ENCODE results near the gene REV3L. TPM values are rescaled to one million over a fixed set of nuclear protein-coding genes. Genes with fewer than 3 reads are reported as not detected.

Gene REV3L
- polyA plus RNA-seq, 2 of the 4 experiments (the other 2 are of a cell fraction): 4.1 to 12.4 TPM

- Histone ChIP-seq H3K9me3 (no peaks in the 10 kb centered on the region), H3K4me1 (peaks cover 26% of the 10 kb centered on the region; the same call in 2 of the 3 replicates), H3K27ac (no peak overlapping the region), H3K4me3 (no peak overlapping the region), H3K4me2 (no peak overlapping the region)
- WGBS (ENCODE audit: missing lambda C conversion rate): 87% methylated on average over 3 of the region's 3 CpGs
- DNase-seq (ENCODE audit: low read depth in 1 of 2, low spot score in 1 of 2): no peak
- no peak for ATAC-seq
- no peak for FAIRE-seq
- POLR2A ChIA-PET: no interaction called here
- CTCF ChIA-PET: no interaction called here
- TF ChIP-seq, protein P1, sequence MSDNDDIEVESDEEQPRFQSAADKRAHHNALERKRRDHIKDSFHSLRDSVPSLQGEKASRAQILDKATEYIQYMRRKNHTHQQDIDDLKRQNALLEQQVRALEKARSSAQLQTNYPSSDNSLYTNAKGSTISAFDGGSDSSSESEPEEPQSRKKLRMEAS (IDR thresholded peaks at IDR 0.05): no peak
- no peak for TF ChIP-seq FOSB (CRISPR knock-in tag; IDR thresholded peaks at IDR 0.05)
- no peak for TF ChIP-seq RFX5 (IDR thresholded peaks at IDR 0.05)
- no peak for TF ChIP-seq PBX3 (IDR thresholded peaks at IDR 0.05)
- no peak for TF ChIP-seq TP53 (CRISPR knock-in tag; IDR thresholded peaks at IDR 0.05)
- no peak for TF ChIP-seq NR3C1 (IDR thresholded peaks at IDR 0.05)
- TF ChIP-seq MAZ (IDR thresholded peaks at IDR 0.05; ENCODE audit: borderline replicate concordance, low read depth, low read length): no peak
- TF ChIP-seq SREBF2 (IDR thresholded peaks at IDR 0.05): no peak
- TF ChIP-seq ESRRA (IDR thresholded peaks at IDR 0.05; ENCODE audit: borderline replicate concordance, low read length): no peak
- TF ChIP-seq POLR2A (IDR thresholded peaks at IDR 0.05; ENCODE audit: low read length): no peak
- TF ChIP-seq HOXB5 (CRISPR knock-in tag; IDR thresholded peaks at IDR 0.05): no peak
- no peak for TF ChIP-seq PHF8 (IDR thresholded peaks at IDR 0.05; ENCODE audit: borderline replicate concordance, low read depth)
- TF ChIP-seq JUN (IDR thresholded peaks at IDR 0.05): no peak
- no peak for TF ChIP-seq MAFK (IDR thresholded peaks at IDR 0.05; ENCODE audit: partially characterized antibody)
Measured at GRCh38 chr6:111354758-111355555, 128.1 kb downstream of the REV3L start.

GRCh38 chr6:111353912-111354462, 129.0 kb downstream of the REV3L start:
- no peak overlapping the region for H3K4me2 ChIP-seq
- no peaks in the 10 kb centered on the region for H3K9me3 ChIP-seq
- FAIRE-seq (no peak), DNase-seq (ENCODE audit: low read depth in 1 of 2, low spot score in 1 of 2) (no peak), ATAC-seq (no peak)
- TF ChIP-seq SREBF2 (IDR thresholded peaks at IDR 0.05) (no peak), HOXA7 (CRISPR knock-in tag; IDR thresholded peaks at IDR 0.05) (no peak), MYC (IDR thresholded peaks at IDR 0.05; ENCODE audit: borderline replicate concordance, low read length) (no peak), POLR2AphosphoS2 (conservative IDR thresholded peaks at IDR 0.05; ENCODE audit: low read length) (no peak), FOSL2 (IDR thresholded peaks at IDR 0.05) (no peak), FOSL2 (CRISPR knock-in tag; IDR thresholded peaks at IDR 0.05) (no peak), TP53 (CRISPR knock-in tag; IDR thresholded peaks at IDR 0.05) (no peak), CHD2 (IDR thresholded peaks at IDR 0.05; ENCODE audit: low read length, partially characterized antibody) (no peak), MAZ (IDR thresholded peaks at IDR 0.05; ENCODE audit: borderline replicate concordance, low read depth, low read length) (no peak), CBX2 (IDR thresholded peaks at IDR 0.05; ENCODE audit: borderline replicate concordance, low read depth) (no peak), RNF2 (IDR thresholded peaks at IDR 0.05; ENCODE audit: borderline replicate concordance, low read depth) (no peak), KDM1A (IDR thresholded peaks at IDR 0.05; ENCODE audit: low read depth) (no peak), SMC3 (IDR thresholded peaks at IDR 0.05) (no peak), RAD21 (conservative IDR thresholded peaks at IDR 0.05 in 1 of 2, IDR thresholded peaks at IDR 0.05 in 1 of 2) (no peak), RARB (CRISPR knock-in tag; IDR thresholded peaks at IDR 0.05) (no peak), NPAS2 (CRISPR knock-in tag; IDR thresholded peaks at IDR 0.05; ENCODE audit: borderline replicate concordance) (no peak), EP300 (IDR thresholded peaks at IDR 0.05) (no peak), NR3C1 (IDR thresholded peaks at IDR 0.05) (no peak), NFE2L2 (conservative IDR thresholded peaks at IDR 0.05; ENCODE audit: low read length) (no peak), KDM5A (IDR thresholded peaks at IDR 0.05) (no peak)
- POLR2A ChIA-PET: no interaction called here
- WGBS (ENCODE audit: missing lambda C conversion rate): 93% methylated on average over 5 of the region's 5 CpGs
- no peak overlapping the region for H3K27ac ChIP-seq
- peaks cover 26% of the 10 kb centered on the region; the same call in 2 of the 3 replicates for H3K4me1 ChIP-seq
- CTCF ChIA-PET: no interaction called here
- no peak overlapping the region for H3K4me3 ChIP-seq

Data from A549 (cell line).